Neuronal stem cell (in vitro differentiated cells): Measurements from ENCODE around the gene PRICKLE2.

ENCODE experiments used
- DNase-seq: peaks from one replicate; pipeline ENCODE4 v3.0.0-alpha.2; 2013; ENCODE audit warnings: low spot score
- H2AFZ ChIP-seq: one replicate; pipeline ENCODE4 v1.6.1; 2013; ENCODE audit warnings: mild to moderate bottlenecking, low read length, inconsistent platforms
- H2AK5ac ChIP-seq: 2 replicates; pipeline ENCODE4 v1.6.1; 2013; ENCODE audit warnings: low read depth, mild to moderate bottlenecking, inconsistent platforms, low read length, moderate library complexity, mixed read lengths
- H2BK120ac ChIP-seq: 2 replicates; pipeline ENCODE4 v1.6.1; 2013; ENCODE audit warnings: low read depth, mild to moderate bottlenecking, inconsistent platforms, low read length, moderate library complexity, mixed read lengths
- H2BK12ac ChIP-seq: one replicate; pipeline ENCODE4 v1.6.1; 2013; ENCODE audit warnings: low read length, inconsistent platforms
- H2BK15ac ChIP-seq: 2 replicates; pipeline ENCODE4 v1.6.1; 2013; ENCODE audit warnings: mild to moderate bottlenecking, low read length, inconsistent platforms, mixed read lengths
- H2BK5ac ChIP-seq: one replicate; pipeline ENCODE4 v1.6.1; 2013; ENCODE audit warnings: inconsistent platforms, mild to moderate bottlenecking, low read length, moderate library complexity
- H3K14ac ChIP-seq: one replicate; pipeline ENCODE4 v1.6.1; 2013; ENCODE audit warnings: low read length, inconsistent platforms
- H3K18ac ChIP-seq: 2 replicates; pipeline ENCODE4 v1.6.1; 2013; ENCODE audit warnings: low read length, inconsistent platforms
- H3K23ac ChIP-seq: 2 replicates; pipeline ENCODE4 v1.6.1; 2013; ENCODE audit warnings: low read depth, mild to moderate bottlenecking, mixed read lengths, low read length, inconsistent platforms; ENCODE audit not compliant: poor library complexity
- H3K27ac ChIP-seq: replicated peaks from 3 replicates; pipeline ENCODE4 v1.5.1; 2013; ENCODE audit warnings: low read length, inconsistent platforms
- H3K27me3 ChIP-seq, 3 experiments: 2 replicates each; pipeline ENCODE4 v1.6.1; 2013; ENCODE audit warnings: low read length in 3 of 3, mild to moderate bottlenecking in 2 of 3, inconsistent platforms in 1 of 3, low read depth in 1 of 3, mixed read lengths in 1 of 3, moderate library complexity in 1 of 3; ENCODE audit not compliant: control insufficient read depth in 3 of 3, insufficient read depth in 3 of 3
- H3K36me3 ChIP-seq, 2 donors: replicated peaks in 1 of 2; 2 replicates each; pipeline ENCODE4 v1.6.1; 2013; ENCODE audit warnings: low read length in 2 of 2; ENCODE audit not compliant: control insufficient read depth in 2 of 2, insufficient read depth in 2 of 2
- H3K4ac ChIP-seq: 2 replicates; pipeline ENCODE4 v1.6.1; 2013; ENCODE audit warnings: inconsistent platforms, mild to moderate bottlenecking, low read length, moderate library complexity
- H3K4me1 ChIP-seq, 2 donors: 1 replicate in 1 of 2; 2 replicates in 1 of 2; pipeline ENCODE4 v1.6.1; 2013; ENCODE audit warnings: low read length in 2 of 2, low read depth in 1 of 2; ENCODE audit not compliant: control insufficient read depth in 2 of 2, insufficient read depth in 1 of 2
- H3K4me2 ChIP-seq: one replicate; pipeline ENCODE4 v1.6.1; 2013; ENCODE audit warnings: mild to moderate bottlenecking, low read length, inconsistent platforms; ENCODE audit not compliant: insufficient read depth, poor library complexity, severe bottlenecking
- H3K4me3 ChIP-seq, 2 donors: 2 replicates each; pipeline ENCODE4 v1.5.1; 2013; ENCODE audit warnings: low read length in 2 of 2, mild to moderate bottlenecking in 2 of 2, inconsistent platforms in 1 of 2, moderate library complexity in 1 of 2
- H3K79me1 ChIP-seq: one replicate; pipeline ENCODE4 v1.6.1; 2013; ENCODE audit warnings: low read depth, mild to moderate bottlenecking, inconsistent platforms, low read length, moderate library complexity
- H3K9ac ChIP-seq: one replicate; pipeline ENCODE4 v1.6.1; 2013; ENCODE audit warnings: mild to moderate bottlenecking, low read depth, low read length, inconsistent platforms; ENCODE audit not compliant: poor library complexity
- H3K9me3 ChIP-seq, 2 donors: replicated peaks in 1 of 2; 2 replicates each; pipeline versions ENCODE3 to v1.6.1; 2013; ENCODE audit warnings: low read length in 2 of 2, mild to moderate bottlenecking in 2 of 2, inconsistent platforms in 1 of 2, low read depth in 1 of 2, mixed read lengths in 1 of 2, moderate library complexity in 1 of 2; ENCODE audit not compliant: control insufficient read depth in 2 of 2, insufficient read depth in 1 of 2
- H4K8ac ChIP-seq: one replicate; pipeline ENCODE4 v1.6.1; 2013; ENCODE audit warnings: low read depth, mild to moderate bottlenecking, inconsistent platforms, low read length, moderate library complexity
- H4K91ac ChIP-seq: one replicate; pipeline ENCODE4 v1.6.1; 2013; ENCODE audit warnings: low read length, low read depth, mild to moderate bottlenecking, inconsistent platforms; ENCODE audit not compliant: poor library complexity
- WGBS, 2 donors: extraction: QIAGEN DNeasy Blood & Tissue Kit; methylation state at CpG; one replicate each; pipeline ENCODE4 v1.1.7; 2013; ENCODE audit warnings: missing lambda C conversion rate in 2 of 2, mixed read lengths in 1 of 2; ENCODE audit not compliant: insufficient read length in 2 of 2, insufficient replicate concordance in 1 of 2; ENCODE audit errors: extremely low coverage in 2 of 2; 5-methylcytosine and 5-hydroxymethylcytosine counted together

PRICKLE2 gene

DNA sequence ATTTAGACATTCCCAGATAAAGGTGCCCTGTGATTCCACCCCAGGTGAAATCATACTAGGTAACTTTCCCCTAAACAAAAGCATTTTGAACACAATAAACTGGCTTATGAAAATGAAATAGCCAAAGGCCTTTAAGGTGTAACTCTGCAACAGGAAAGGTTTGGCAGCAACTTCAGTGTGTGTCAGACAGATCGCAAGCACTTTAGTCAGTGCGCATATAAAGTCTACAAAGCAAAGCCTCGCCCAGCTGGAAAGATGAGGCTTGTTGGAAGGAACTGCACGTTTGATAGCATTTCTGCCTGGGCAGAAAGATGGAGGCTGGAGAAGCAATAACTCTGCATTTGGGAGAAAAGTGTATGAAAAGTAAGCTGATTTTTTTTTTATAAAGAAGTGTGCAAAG lies 57.9 kb downstream of the PRICKLE2 start:
- H3K27ac ChIP-seq: no peak overlapping the region
- H3K4ac ChIP-seq: no peak overlapping the region

DNA sequence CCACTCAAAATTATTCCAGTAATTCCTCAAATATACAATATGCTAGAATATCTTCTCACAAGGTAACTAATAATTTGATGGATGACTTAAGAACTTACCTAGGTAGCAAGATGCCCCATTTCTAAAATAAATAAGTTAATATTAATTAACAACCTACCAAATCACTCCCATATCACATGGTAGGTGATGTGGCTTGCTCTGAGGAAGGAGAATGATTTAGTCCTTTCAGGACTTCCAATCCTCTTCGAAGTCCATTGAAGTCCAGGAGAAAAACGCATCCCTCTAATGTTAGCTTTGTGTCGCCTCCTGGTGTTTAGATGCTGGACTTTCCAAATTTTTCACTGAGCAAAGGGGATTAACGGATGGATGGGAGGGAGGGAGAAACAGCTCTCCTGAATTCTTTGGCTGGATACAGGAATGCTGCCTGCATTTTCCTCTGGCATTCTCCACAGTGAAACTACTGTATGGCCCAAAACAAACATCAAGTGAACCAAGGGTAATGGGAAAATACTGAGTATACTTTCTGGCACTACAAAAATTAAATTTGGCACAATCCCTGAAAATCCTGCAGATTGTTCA lies 58.6 kb downstream of the PRICKLE2 start:
- Histone ChIP-seq H3K27me3 (no peaks in the 10 kb centered on the region), H2AFZ (no peak overlapping the region), H2AK5ac (no peak overlapping the region), H3K4me1 (peaks cover 3 to 5% of the 10 kb centered on the region in 2 donors), H2BK120ac (no peak overlapping the region), H2BK15ac (no peak overlapping the region), H4K91ac (no peak overlapping the region), H3K4me2 (no peak overlapping the region), H3K27ac (no peak overlapping the region), H3K4me3 (no peak overlapping the region), H3K14ac (no peak overlapping the region), H3K36me3 (no peaks in the 10 kb centered on the region), H3K23ac (no peak overlapping the region), H3K4ac (no peak overlapping the region), H3K9ac (no peak overlapping the region), H2BK12ac (no peak overlapping the region), H3K9me3 (no peaks in the 10 kb centered on the region), H3K79me1 (no peaks in the 10 kb centered on the region), H4K8ac (no peak overlapping the region), H2BK5ac (no peak overlapping the region), H3K18ac (no peak overlapping the region)
- DNase-seq: peak; percentile 39
- WGBS, 2 donors: no CpG with 5 or more reads among the region's 4 CpGs

More for the DNA sequence above, 57.9 kb downstream of the PRICKLE2 start:
- peaks cover 0 to 5% of the 10 kb centered on the region in 2 donors for H3K4me1 ChIP-seq
- H2BK12ac ChIP-seq: no peak overlapping the region
- no peak overlapping the region for H3K4me2 ChIP-seq
- no peak overlapping the region for H2BK5ac ChIP-seq
- H2AK5ac ChIP-seq: no peak overlapping the region
- no peaks in the 10 kb centered on the region for H3K79me1 ChIP-seq
- no peak overlapping the region for H2BK120ac ChIP-seq
- WGBS, 2 donors: no CpG with 5 or more reads among the region's 4 CpGs
- DNase-seq: no peak
- no peaks in the 10 kb centered on the region for H3K27me3 ChIP-seq
- no peak overlapping the region for H4K91ac ChIP-seq
- no peak overlapping the region for H3K4me3 ChIP-seq
- H3K18ac ChIP-seq: no peak overlapping the region
- H3K9me3 ChIP-seq: no peaks in the 10 kb centered on the region
- no peak overlapping the region for H3K9ac ChIP-seq
- H3K23ac ChIP-seq: no peak overlapping the region
- no peaks in the 10 kb centered on the region for H3K36me3 ChIP-seq
- no peak overlapping the region for H2BK15ac ChIP-seq
- no peak overlapping the region for H2AFZ ChIP-seq
- H4K8ac ChIP-seq: no peak overlapping the region
- H3K14ac ChIP-seq: no peak overlapping the region

DNA sequence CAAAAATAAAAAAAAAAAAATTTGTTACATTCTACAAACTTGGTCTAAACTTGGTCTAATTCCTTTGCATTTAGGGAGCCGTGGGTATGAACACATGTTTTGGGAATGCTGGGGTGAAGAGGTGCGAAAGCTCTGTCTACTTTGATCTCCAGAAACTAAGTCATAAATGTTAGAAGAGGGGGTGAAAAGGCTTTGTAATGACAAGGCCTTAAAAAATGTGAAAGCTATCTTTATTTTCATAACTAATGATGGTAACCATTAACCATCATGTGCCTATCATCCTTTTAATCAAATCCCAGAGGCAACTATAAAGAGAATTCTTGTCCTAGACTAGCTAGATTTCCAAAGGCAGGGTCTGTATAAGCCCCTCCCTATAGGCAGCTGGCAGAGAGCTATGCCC lies 60.9 kb downstream of the PRICKLE2 start:
- Histone ChIP-seq H3K79me1 (no peaks in the 10 kb centered on the region), H2BK120ac (no peak overlapping the region), H3K18ac (no peak overlapping the region), H2BK5ac (no peak overlapping the region), H3K4me3 (no peak overlapping the region), H3K4me1 (peaks cover 2 to 7% of the 10 kb centered on the region in 2 donors), H2AK5ac (no peak overlapping the region), H3K36me3 (no peaks in the 10 kb centered on the region), H2BK12ac (no peak overlapping the region), H3K4me2 (no peak overlapping the region), H3K27me3 (no peaks in the 10 kb centered on the region), H3K14ac (no peak overlapping the region), H3K23ac (no peak overlapping the region), H4K91ac (no peak overlapping the region), H2AFZ (no peak overlapping the region), H4K8ac (no peak overlapping the region), H3K27ac (no peak overlapping the region), H3K9ac (no peak overlapping the region), H3K4ac (no peak overlapping the region), H2BK15ac (no peak overlapping the region), H3K9me3 (no peaks in the 10 kb centered on the region)
- WGBS, 2 donors: no CpG with 5 or more reads among the region's 2 CpGs
- DNase-seq: no peak

DNA sequence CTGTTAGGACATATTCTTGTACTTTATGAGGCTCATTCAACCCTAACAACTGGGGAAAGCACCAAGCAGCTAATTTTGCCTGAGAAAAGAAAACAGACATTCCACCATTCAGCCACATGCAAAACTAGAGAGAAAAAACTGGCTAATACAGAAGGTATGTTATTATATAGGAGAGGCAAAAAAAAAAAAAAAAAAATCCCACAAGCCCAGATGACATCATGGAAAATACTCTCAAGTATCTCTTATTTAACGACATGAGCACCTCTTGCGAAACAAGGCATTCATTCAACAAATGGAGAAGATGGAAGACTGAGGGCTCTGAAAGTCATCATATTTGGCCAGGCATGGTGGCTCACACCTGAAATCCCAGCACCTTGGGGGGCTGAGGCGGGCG lies 61.5 kb downstream of the PRICKLE2 start:
- Histone ChIP-seq H4K91ac (no peak overlapping the region), H2BK12ac (no peak overlapping the region), H3K9me3 (no peaks in the 10 kb centered on the region), H2BK5ac (no peak overlapping the region), H2BK15ac (no peak overlapping the region), H3K27ac (no peak overlapping the region), H2AFZ (no peak overlapping the region), H3K4ac (no peak overlapping the region), H2BK120ac (no peak overlapping the region), H3K23ac (no peak overlapping the region), H2AK5ac (no peak overlapping the region), H3K4me1 (peaks cover 2 to 7% of the 10 kb centered on the region in 2 donors), H3K79me1 (no peaks in the 10 kb centered on the region), H3K4me3 (no peak overlapping the region), H3K4me2 (no peak overlapping the region), H3K27me3 (no peaks in the 10 kb centered on the region), H3K9ac (no peak overlapping the region), H4K8ac (no peak overlapping the region), H3K36me3 (no peaks in the 10 kb centered on the region), H3K14ac (no peak overlapping the region), H3K18ac (no peak overlapping the region)
- no peak for DNase-seq
- WGBS, 2 donors: no CpG with 5 or more reads among the region's 4 CpGs
